Keratinocyte (primary cell): ENCODE data around the gene ANKRD44. TPM values are rescaled to one million over a fixed set of nuclear protein-coding genes. Genes with fewer than 3 reads are reported as not detected.

Experiments
- DNase-seq: peaks from one replicate; pipeline ENCODE4 v3.0.0-alpha.2; 2011; ENCODE audit warnings: low read depth, missing footprints, low spot score
- FAIRE-seq: peaks from 2 replicates; lab custom pipeline; 2011; peaks lifted over from hg19 to GRCh38; lab: Jason Lieb, UNC
- H2AFZ ChIP-seq: 2 replicates; pipeline ENCODE4 v1.6.0; 2012; ENCODE audit warnings: low read length, control low read depth, inconsistent platforms; ENCODE audit not compliant: control insufficient read depth
- H3K27ac ChIP-seq: 2 replicates; pipeline ENCODE4 v1.5.1; 2011; ENCODE audit warnings: low read length; ENCODE audit not compliant: control insufficient read depth, insufficient read depth
- H3K27me3 ChIP-seq: 3 replicates; pipeline ENCODE4 v1.6.0; 2011; ENCODE audit warnings: low read length; ENCODE audit not compliant: control insufficient read depth, insufficient read depth; ENCODE audit errors: extremely low read depth
- H3K36me3 ChIP-seq, 2 experiments: 2 replicates in 1 of 2; 3 replicates in 1 of 2; pipeline ENCODE4 v1.5.1; 2011; ENCODE audit warnings: low read length in 2 of 2, mild to moderate bottlenecking in 1 of 2; ENCODE audit not compliant: control insufficient read depth in 2 of 2, insufficient read depth in 2 of 2; ENCODE audit errors: extremely low read depth in 1 of 2
- H3K4me1 ChIP-seq: 3 replicates; pipeline ENCODE4 v1.5.1; 2011; ENCODE audit warnings: low read length; ENCODE audit not compliant: control insufficient read depth, insufficient read depth; ENCODE audit errors: extremely low read depth
- H3K4me2 ChIP-seq: 3 replicates; pipeline ENCODE4 v1.6.0; 2011; ENCODE audit warnings: low read depth, low read length; ENCODE audit not compliant: control insufficient read depth, insufficient read depth; ENCODE audit errors: extremely low read depth
- H3K4me3 ChIP-seq, 3 experiments: fragments of 200-600 bp in 1 of 3; sonication (generic) in 1 of 3; 2 replicates in 2 of 3; 3 replicates in 1 of 3; pipeline ENCODE4 v1.5.1; 2011 to 2016; ENCODE audit warnings: low read length in 3 of 3, mild to moderate bottlenecking in 3 of 3, control low read depth in 2 of 3, inconsistent platforms in 1 of 3, low read depth in 1 of 3, mixed read lengths in 1 of 3, mixed run types in 1 of 3, moderate library complexity in 1 of 3; ENCODE audit not compliant: control insufficient read depth in 2 of 3, insufficient read depth in 2 of 3; ENCODE audit errors: extremely low read depth in 1 of 3
- H3K79me2 ChIP-seq: 2 replicates; pipeline ENCODE4 v1.6.0; 2012; ENCODE audit warnings: low read length; ENCODE audit not compliant: control insufficient read depth, insufficient read depth
- H3K9ac ChIP-seq: 3 replicates; pipeline ENCODE4 v1.6.0; 2011; ENCODE audit warnings: low read length; ENCODE audit not compliant: control insufficient read depth, insufficient read depth; ENCODE audit errors: extremely low read depth
- H3K9me1 ChIP-seq: 3 replicates; pipeline ENCODE4 v1.6.0; 2011; ENCODE audit warnings: low read length; ENCODE audit not compliant: control insufficient read depth, insufficient read depth; ENCODE audit errors: extremely low read depth
- H3K9me3 ChIP-seq: 2 replicates; pipeline ENCODE4 v1.5.1; 2012; ENCODE audit warnings: low read depth, low read length; ENCODE audit not compliant: control insufficient read depth
- H4K20me1 ChIP-seq: 3 replicates; pipeline ENCODE4 v1.6.0; 2011; ENCODE audit warnings: low read length; ENCODE audit not compliant: control insufficient read depth, insufficient read depth; ENCODE audit errors: extremely low read depth
- EZH2 ChIP-seq: IDR thresholded peaks from one replicate; pipeline ENCODE4 v1.6.1; 2012; ENCODE audit warnings: inconsistent platforms, mild to moderate bottlenecking, low read length, moderate library complexity
- dilution Hi-C: fragments of 300-500 bp; cut with MboI; formaldehyde crosslinking; loops from one replicate; pipeline ENCODE4 v1.7.0; 2020; ENCODE audit warnings: low sequenced_read_pairs; ENCODE audit not compliant: extremely low pct_ligation_motif_present
- polyA plus RNA-seq, 5 experiments: library from polyadenylated mRNA; depleted of rRNA in 3 of 5; stranded (reverse) in 3 of 5; stranded (forward) in 1 of 5; unstranded in 1 of 5; fragments of >200 nt; gene quantifications; 1 replicate in 1 of 5; 2 replicates in 3 of 5; 3 replicates in 1 of 5; pipeline versions ENCODE4 v1.2.1 to v1.2.3, GENCODE V29; 2011 to 2012; ENCODE audit warnings: missing spikeins in 2 of 5, low read depth in 1 of 5, low replicate concordance in 1 of 5
- TF ChIP-seq, protein P1 (sequence below), 3 experiments: IDR thresholded peaks in 1 of 3; conservative IDR thresholded peaks in 1 of 3; optimal IDR thresholded peaks in 1 of 3; 2 replicates in 2 of 3; 3 replicates in 1 of 3; pipeline versions ENCODE3 to v1.5.1; 2011; ENCODE audit warnings: low read length in 3 of 3, mild to moderate bottlenecking in 3 of 3, moderate library complexity in 2 of 3, control low read depth in 1 of 3, inconsistent platforms in 1 of 3; ENCODE audit not compliant: insufficient read depth in 2 of 3; ENCODE audit errors: extremely low read depth in 1 of 3

The ANKRD44 gene
- polyA plus RNA-seq, 1 donor (not counting 4 experiments of a cell fraction or from before 2014, with no cell fraction given): 0.35 TPM

DNA sequence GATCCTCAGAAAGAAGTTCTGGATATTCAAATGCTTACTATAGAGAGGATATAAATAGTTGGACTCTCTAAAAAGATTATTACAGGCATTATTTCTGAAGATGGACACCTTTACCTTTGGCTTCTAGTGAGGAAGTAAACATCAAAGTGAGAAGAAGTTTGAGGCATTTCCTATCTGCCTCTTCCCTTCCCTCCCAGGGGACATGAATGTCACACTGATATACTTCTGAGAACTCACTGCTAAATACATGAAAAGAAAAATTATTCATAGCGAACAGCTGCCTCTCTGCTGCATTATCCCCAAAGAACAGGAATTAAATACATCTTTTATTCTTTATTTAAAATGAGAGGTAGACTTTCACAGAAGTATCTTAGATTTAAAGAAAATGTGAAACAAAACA, 320.5 kb downstream of the ANKRD44 start:
- no peaks in the 10 kb centered on the region for H3K36me3 ChIP-seq
- no peaks in the 10 kb centered on the region for H3K9me1 ChIP-seq
- no peaks in the 10 kb centered on the region for H3K79me2 ChIP-seq
- H3K9ac ChIP-seq: no peak overlapping the region
- H3K4me1 ChIP-seq: peaks cover 15% of the 10 kb centered on the region
- no peak overlapping the region for H3K27ac ChIP-seq
- H4K20me1 ChIP-seq: no peaks in the 10 kb centered on the region
- no peaks in the 10 kb centered on the region for H3K9me3 ChIP-seq
- dilution Hi-C loops: no loop called here
- no peak overlapping the region for H2AFZ ChIP-seq
- no peak for TF ChIP-seq EZH2
- TF ChIP-seq, protein P1, sequence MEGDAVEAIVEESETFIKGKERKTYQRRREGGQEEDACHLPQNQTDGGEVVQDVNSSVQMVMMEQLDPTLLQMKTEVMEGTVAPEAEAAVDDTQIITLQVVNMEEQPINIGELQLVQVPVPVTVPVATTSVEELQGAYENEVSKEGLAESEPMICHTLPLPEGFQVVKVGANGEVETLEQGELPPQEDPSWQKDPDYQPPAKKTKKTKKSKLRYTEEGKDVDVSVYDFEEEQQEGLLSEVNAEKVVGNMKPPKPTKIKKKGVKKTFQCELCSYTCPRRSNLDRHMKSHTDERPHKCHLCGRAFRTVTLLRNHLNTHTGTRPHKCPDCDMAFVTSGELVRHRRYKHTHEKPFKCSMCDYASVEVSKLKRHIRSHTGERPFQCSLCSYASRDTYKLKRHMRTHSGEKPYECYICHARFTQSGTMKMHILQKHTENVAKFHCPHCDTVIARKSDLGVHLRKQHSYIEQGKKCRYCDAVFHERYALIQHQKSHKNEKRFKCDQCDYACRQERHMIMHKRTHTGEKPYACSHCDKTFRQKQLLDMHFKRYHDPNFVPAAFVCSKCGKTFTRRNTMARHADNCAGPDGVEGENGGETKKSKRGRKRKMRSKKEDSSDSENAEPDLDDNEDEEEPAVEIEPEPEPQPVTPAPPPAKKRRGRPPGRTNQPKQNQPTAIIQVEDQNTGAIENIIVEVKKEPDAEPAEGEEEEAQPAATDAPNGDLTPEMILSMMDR (optimal IDR thresholded peaks at IDR 0.05 in 1 of 3, IDR thresholded peaks at IDR 0.05 in 1 of 3, conservative IDR thresholded peaks at IDR 0.05 in 1 of 3; ENCODE audit: extremely low read depth in 1 of 3, insufficient read depth in 2 of 3, low read length in 3 of 3): no peak
- no peak for DNase-seq
- no peak for FAIRE-seq
- no peak overlapping the region for H3K4me2 ChIP-seq
- H3K27me3 ChIP-seq: no peaks in the 10 kb centered on the region
- H3K4me3 ChIP-seq: no peak overlapping the region

DNA sequence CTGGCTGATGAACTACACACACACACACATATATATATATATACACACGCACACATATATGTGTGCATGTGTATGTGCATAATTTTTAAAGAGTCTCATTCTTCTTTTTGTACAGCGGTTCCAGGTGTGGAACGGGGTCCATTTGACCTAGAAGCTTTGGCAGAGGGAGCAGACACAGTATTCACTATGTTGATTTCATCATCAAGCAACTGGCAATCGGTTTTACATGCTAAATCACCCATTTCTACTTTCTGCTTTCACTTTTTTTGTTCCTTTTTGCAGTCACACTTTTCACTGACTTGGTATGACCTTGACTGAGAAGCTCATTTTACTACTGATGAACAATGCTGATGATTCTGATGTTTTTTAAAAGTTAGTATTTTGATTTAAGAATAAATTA, 321.1 kb downstream of the ANKRD44 start:
- Histone ChIP-seq H3K27me3 (no peaks in the 10 kb centered on the region), H3K4me2 (no peak overlapping the region), H3K27ac (no peak overlapping the region), H2AFZ (no peak overlapping the region), H3K36me3 (no peaks in the 10 kb centered on the region), H3K79me2 (no peaks in the 10 kb centered on the region), H3K4me3 (no peak overlapping the region), H3K9ac (no peak overlapping the region), H4K20me1 (no peaks in the 10 kb centered on the region), H3K4me1 (peaks cover 15% of the 10 kb centered on the region), H3K9me3 (no peaks in the 10 kb centered on the region), H3K9me1 (no peaks in the 10 kb centered on the region)
- FAIRE-seq: no peak
- no peak for DNase-seq
- dilution Hi-C loops: no loop called here
- TF ChIP-seq, protein P1 (optimal IDR thresholded peaks at IDR 0.05 in 1 of 3, IDR thresholded peaks at IDR 0.05 in 1 of 3, conservative IDR thresholded peaks at IDR 0.05 in 1 of 3; ENCODE audit: extremely low read depth in 1 of 3, insufficient read depth in 2 of 3, low read length in 3 of 3): no peak
- TF ChIP-seq EZH2: no peak
